HG03103 (cell line): Measurements from ENCODE around the gene ARAP1.

Experiments used
- ATAC-seq: cut with Tn5 transposase; IDR thresholded peaks from one replicate; pipeline ENCODE4 v1.9.1; 2021; ENCODE audit warnings: low read depth; ENCODE audit not compliant: unreplicated experiment

The ARAP1 gene

GRCh38 chr11:72764503-72764902, 12.3 kb upstream of the ARAP1 start:
- no peak for ATAC-seq

- no peak for ATAC-seq
These were observed 11.6 kb upstream of the ARAP1 start for GRCh38 chr11:72763823-72764222.

DNA sequence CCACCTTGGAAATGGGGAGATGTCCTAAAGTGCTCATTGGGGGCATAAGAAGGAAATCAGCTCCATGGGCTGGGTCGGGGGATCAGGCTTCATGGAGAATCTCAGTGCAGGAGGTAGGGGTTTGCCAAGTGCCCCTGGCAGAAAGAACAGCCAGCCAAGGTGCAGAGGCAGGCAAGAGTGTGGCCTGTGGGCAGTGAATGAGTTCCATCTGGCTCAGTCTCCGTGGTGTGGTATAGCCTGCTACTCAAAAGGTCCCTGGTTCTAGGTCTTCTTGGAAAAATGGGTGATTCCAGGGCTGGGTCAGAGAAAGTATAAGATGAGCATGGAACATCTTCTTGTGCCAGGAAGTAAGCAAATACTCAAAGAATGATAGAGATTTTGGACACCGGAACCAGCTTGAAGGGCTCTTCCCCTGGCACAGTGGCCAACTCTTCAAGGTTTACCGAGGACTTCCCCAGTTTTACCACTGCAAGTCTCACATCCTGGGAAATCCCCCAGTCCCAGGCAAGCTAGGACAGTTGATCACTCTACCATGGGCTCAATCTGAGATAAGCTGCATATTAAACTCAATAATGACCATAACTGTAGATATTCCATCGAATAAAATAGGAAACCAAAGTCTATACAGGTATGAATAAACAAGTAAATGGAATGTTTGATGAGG, 10.6 kb upstream of the ARAP1 start:
- ATAC-seq: no peak

- no peak for ATAC-seq
These were observed 8.6 kb upstream of the ARAP1 start for GRCh38 chr11:72760539-72761405.

DNA sequence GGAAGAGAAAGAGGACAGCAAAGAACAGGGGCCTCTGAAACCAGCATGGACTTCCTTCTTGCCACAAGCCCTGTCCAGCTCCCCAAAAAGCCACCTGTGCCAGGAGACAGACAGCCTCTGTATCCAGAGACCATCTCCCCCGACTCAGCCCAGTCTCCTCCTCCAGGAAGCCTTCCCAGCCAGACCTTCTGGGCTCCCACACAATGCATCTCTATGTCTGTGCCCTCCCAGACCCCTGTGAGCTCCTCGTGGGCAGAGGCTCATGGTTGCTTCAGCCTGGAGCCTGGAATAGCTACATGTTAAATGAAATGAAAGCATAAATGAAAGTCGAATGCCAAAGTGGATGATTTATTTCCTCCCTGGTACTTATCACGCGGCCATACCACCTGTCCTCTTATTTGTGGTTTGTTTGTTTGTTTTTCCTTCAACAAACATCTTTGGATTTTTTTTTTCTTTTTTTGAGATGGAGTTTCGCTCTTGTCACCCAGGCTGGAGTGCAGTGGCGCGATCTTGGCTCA, 7.3 kb upstream of the ARAP1 start:
- no peak for ATAC-seq

GRCh38 chr11:72758690-72759389, 6.6 kb upstream of the ARAP1 start:
- ATAC-seq: no peak

DNA sequence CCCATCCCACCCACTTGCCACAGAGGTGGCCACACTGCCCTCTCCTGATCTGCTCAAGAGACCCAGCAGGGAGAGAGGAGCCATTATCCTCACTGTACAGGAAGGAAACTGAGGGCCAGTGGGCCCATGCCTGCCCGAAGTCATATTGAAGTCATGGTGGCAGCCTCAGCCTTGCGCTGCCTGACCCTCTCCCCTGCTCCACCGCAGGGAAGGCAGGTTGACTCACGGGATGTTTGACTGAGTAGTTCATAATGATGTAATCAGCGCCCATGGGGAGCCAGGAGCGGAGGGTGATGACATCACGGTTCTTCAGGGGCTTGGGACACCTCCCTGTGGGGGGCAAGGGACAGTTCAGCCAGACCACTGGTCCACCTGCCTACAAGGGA, 6.1 kb upstream of the ARAP1 start:
- no peak for ATAC-seq

DNA sequence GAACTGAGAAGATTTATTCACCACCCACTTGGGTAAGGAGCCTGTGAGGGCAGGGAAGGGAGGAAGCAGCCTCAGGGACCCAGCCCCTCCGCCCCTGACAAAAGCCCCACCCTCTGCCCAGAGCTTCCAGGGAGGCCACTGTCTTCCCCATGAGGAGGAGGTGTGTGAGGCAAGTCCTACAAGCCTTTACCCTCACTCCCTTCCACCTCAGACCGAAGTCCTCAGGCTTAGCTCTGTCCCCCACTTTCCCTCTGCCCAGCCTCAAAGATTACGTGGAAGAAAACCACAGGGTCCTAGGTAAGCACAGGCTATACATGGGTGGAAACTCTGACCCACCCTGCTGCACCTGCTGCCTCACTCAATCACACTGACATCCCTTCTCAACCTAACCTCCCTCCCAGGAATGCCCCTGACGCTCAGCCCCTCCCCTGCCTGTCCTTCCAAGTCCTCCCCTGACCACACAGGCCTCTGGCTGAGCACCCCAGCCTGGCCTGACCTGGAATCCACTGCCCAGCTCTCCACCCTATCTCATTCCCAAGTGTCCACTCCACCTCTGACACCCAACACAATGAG, 3.6 kb upstream of the ARAP1 start:
- ATAC-seq: no peak

- no peak for ATAC-seq
These were observed 2.4 kb upstream of the ARAP1 start for GRCh38 chr11:72754544-72755155.

GRCh38 chr11:72754149-72754543, 1.9 kb upstream of the ARAP1 start:
- no peak for ATAC-seq

GRCh38 chr11:72753341-72754148, 1.3 kb upstream of the ARAP1 start:
- no peak for ATAC-seq

- ATAC-seq: no peak
These were observed 806 bp downstream of the ARAP1 start for GRCh38 chr11:72751116-72752087.

GRCh38 chr11:72750556-72751115, 1.6 kb downstream of the ARAP1 start:
- ATAC-seq: no peak

DNA sequence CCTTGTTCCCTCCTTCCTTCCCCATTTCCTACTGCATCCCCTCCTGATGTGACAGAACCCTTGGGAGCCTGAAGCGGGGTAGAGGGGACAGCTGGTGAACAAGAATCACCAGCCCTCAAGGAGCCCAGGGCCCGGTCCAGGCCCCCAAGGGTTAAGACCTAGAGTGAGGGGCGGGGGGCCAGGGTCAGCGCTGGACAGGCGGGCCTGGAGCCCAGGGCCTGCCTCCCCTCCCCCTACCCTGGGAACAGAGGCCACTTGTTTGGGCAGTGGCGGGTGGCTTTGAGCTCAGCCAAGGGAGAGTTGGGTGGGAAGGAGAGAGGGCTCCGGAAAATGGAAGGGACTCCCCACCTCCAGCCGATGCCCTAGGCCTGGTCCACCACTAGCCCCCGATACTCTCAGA, 2.1 kb downstream of the ARAP1 start:
- ATAC-seq: no peak

GRCh38 chr11:72747289-72747855, 4.8 kb downstream of the ARAP1 start:
- no peak for ATAC-seq

DNA sequence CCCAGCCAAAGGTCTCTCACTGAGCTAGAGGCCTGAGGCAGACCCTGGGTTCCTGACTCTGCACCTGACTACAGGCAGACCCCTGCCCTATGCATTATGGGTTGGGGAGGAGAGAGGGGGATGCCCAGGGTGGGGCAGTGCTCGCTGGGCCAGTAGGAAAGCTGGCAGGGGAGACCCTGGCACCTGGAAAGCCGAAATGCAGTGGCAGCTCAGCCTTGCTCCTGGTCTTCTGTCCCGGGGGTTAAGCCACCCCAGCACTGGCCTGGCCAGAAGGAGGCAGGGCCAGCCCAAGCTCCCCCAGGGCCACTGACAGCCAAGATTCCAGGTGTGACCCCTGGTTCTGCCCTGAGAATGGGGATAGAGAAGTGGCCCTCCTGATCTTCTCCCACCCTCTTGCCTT, 5.4 kb downstream of the ARAP1 start:
- ATAC-seq: no peak

GRCh38 chr11:72745925-72746550, 6.2 kb downstream of the ARAP1 start:
- no peak for ATAC-seq
